SHP77 (cell line): ENCODE measurements around the gene VAMP1.
"Not testable (repeated sequence)": the region's sequence is repeated elsewhere in the genome, so short reads cannot be mapped to it uniquely, and the experiment has no call there.

Source experiments
- DNase-seq, 2 experiments: peaks; one replicate each; lab custom pipeline; 2025; lab: John Stamatoyannopoulos, UW

VAMP1 gene, protein sequence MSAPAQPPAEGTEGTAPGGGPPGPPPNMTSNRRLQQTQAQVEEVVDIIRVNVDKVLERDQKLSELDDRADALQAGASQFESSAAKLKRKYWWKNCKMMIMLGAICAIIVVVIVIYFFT

GRCh38 chr12:6470375-6471163, at the start of gene VAMP1:
Gene VAMP1, minus strand, starts transcription at chr12:6470677. Its CDS starts 146 bp downstream, at chr12:6470531.
- DNase-seq, result peak; percentile 90 to 95

DNA sequence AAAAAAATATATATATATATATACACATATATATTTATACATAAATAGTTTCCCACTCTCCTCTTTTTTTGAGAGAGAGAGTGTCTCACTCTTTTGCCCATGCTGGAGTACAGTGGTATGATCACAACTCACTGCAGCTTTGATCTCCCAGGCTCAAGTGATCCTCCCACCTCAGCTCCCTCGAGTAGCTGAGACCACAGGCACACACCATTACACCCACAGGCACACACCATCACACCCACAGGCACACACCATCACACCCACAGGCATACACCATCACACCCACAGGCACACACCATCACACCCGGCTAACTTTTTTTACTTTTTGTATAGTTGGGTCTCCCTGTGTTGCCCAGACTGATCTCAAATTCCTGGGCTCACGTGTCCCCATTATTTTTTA, 49.7 kb upstream of the VAMP1 start:
- no peak for DNase-seq

- no peak for DNase-seq
These were observed 37.6 kb upstream of the VAMP1 start for GRCh38 chr12:6508087-6508486.

GRCh38 chr12:6507102-6507998, 36.9 kb upstream of the VAMP1 start:
- DNase-seq, result no peak

DNA sequence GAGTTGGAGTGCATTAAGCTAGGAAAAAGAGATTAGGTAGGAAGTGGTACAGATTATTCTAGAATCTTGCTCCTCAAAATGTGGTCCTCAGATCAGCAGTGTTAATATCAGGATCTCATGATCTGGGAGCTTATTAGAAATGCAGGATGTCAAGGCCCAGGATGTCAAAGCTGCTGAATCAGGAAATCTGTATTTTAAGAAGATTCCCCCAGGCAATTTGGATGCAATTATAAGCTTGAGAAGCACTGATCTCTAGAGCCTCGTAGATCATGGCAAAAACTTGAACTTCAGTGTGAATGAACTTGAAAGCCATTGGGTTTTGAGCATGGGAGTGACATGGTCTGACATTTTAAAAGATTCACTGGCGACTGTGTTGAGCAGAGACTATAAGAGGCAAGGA, 30.0 kb upstream of the VAMP1 start:
- DNase-seq, result no peak

GRCh38 chr12:6497291-6497690, 26.8 kb upstream of the VAMP1 start:
- not testable (repeated sequence) for DNase-seq

GRCh38 chr12:6494968-6495367, 24.5 kb upstream of the VAMP1 start:
- DNase-seq, result no peak

DNA sequence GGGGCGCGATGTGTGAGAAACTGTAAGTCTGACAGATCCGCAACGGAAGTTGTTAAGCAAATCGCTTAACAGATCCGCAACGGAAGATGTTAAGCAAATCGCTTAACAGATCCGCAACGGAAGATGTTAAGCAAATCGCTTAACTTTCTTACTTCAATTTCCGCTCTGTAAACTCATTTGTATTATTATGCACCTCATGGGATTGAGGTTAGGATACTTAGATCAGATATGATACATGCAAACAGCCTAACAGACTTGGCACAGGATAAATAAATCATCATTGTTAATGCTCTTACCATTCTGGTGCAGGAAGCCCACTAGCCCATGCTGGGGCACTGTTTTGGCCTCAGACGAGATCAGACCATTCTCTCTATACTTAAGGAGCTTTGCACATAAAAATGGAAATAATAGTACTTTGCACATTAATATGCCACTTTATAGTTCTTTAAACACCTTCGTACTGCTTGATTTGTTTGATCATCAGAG, 23.8 kb upstream of the VAMP1 start:
- no peak for DNase-seq

GRCh38 chr12:6493497-6494257, 23.2 kb upstream of the VAMP1 start, which contains the start of gene NCAPD2:
Gene NCAPD2, plus strand, starts transcription at chr12:6494102. Its CDS starts 997 bp downstream, at chr12:6495099.
- peak; percentile 76 to 87 for DNase-seq

GRCh38 chr12:6492838-6493496, 22.5 kb upstream of the VAMP1 start, which contains the start of gene MRPL51:
Gene MRPL51, minus strand, starts transcription at chr12:6493262. Its CDS starts 126 bp downstream, at chr12:6493136.
- DNase-seq, result peak; percentile 58 to 84

DNA sequence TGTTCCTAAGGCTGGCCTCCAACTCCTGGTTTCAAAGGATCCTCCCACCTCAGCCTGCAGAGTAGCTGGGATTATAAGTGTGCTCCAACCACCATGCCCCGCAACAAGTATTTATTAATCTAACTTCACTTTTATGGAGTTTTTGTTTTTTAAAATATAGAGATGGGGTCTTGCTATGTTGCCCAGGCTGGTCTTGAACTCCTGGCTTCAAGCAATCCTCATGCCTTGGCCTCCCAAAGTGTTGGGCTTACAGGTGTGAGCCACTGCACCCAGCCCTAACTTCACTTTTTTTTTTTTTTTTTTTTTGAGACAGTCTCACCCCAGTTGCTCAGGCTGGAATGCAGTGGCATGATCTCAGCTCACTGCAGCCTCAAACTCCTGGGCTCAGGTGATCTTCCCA, 20.2 kb upstream of the VAMP1 start:
- not testable (repeated sequence) for DNase-seq

DNA sequence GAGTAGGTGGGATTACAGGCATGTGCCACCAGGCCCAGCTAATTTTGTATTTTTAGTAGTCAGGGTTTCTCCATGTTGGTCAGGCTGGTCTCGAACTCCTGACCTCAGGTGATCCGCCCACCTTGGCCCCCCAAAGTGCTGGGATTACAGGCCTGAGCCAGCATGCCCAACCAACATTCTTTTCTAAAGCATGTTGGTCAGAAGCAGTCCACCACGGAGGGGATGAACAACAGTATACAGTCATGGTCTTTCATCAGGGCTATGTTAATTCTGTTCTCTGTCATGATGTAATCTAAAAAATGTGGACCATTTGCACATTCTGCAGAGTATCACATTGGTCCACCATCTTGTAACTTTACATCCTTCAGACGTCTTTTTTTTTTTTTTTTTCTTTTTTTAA, 19.0 kb upstream of the VAMP1 start:
- DNase-seq, result no peak

DNA sequence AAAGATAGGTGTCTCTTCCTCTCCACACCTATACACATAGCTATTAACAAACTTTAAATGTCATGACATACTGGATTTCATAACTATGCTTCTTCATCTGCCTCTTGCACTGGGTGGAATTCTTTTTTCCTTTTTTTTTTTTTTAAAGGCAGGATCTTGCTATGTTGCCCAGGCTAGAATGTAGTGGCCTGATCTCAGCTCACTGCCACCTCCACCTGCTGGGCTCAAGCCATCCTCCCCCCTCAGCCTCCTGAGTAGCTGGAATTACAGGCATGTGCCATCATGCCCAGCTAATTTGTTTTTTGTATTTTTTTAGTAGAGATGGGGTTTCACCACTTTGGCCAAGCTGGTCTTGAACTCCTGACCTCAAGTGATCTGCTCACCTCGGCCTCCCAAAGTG, 17.8 kb upstream of the VAMP1 start:
- no peak for DNase-seq

DNA sequence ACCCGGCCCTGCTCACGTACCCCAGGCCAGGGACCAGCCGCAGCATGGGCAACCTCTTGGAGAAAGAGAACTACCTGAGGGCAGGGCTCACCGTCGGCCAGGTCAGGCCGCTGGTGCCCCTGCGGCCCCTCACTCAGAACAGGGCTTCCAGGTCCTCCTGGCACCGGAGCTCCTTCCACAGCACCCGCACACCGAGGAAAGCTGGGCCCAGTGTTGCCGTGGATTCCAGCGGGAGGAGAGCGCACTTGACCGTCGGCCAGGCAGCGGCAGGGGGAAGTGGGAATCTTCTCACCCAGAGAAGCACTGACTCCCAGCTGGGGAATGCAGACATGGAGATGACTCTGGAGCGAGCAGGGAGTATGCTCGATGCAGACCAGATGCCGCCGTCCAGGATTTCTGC, 7.9 kb upstream of the VAMP1 start:
- no peak for DNase-seq

DNA sequence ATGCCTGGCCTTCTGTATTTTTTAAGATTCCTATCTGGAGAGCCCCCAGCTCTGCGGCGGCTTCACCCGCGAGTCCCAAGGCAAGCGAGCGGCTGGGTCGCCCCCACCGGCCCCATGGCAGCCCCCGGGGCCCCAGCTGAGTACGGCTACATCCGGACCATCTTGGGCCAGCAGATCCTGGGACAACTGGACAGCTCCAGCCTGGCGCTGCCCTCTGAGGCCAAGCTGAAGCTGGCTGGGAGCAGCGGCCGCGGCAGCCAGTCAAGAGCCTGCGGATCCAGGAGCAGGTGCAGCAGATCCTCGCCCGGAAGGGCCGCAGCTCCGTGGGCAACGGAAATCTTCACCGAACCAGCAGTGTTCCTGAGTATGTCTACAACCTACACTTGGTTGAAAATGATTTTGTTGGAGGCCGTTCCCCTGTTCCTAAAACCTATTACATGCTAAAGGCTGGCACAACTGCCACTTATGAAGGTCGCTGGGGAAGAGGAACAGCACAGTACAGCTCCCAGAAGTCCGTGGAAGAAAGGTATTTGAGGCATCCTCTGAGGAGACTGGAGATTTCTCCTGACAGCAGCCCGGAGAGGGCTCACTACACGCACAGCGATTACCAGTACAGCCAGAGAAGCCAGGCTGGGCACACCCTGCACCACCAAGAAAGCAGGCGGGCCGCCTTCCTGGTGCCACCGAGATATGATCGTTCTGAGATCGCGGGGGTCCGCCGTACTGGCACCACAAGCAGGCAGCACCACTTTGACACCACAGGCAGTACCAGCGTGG, 7.3 kb upstream of the VAMP1 start:
- peak; percentile 1 to 8 for DNase-seq

DNA sequence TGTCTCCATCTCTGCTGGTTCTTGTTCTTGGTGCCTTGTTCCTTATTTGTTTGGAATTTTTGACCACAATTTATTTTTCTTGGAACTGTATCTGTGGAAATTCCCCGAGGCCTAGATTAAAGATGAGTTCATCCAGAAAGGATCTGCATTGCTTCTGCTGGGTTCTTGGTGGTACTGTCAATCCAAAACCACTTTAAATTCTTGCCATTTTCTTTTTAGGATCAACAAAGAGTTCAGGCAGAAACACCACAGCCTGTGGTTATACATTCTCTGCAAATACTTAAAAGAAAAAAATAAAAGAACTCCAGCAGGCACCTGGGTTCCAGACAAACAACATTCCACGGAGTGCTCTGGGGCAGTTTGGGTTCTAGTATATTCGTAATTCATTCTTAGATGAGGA, 6.0 kb upstream of the VAMP1 start:
- DNase-seq, result no peak

DNA sequence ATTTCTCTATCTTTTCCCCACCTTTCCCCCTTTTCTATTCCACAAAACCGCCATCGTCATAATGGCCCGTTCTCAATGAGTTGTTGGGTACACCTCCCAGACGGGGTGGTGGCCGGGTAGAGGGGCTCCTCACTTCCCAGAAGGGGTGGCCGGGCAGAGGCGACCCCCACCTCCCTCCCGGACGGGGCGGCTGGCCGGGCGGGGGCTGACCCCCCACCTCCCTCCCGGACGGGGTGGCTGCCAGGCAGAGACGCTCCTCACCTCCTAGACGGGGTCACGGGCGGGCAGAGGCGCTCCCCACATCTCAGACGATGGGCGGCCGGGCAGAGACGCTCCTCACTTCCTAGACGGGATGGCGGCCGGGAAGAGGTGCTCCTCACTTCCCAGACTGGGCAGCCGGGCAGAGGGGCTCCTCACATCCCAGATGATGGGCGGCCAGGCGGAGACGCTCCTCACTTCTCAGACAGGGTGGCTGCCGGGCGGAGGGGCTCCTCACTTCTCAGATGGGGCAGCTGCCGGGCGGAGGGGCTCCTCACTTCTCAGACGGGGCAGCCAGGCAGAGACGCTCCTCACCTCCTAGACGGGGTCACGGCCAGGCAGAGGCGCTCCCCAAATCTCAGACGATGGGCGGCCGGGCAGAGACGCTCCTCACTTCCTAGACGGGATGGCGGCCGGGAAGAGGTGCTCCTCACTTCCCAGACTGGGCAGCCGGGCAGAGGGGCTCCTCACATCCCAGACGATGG, 4.9 kb upstream of the VAMP1 start:
- DNase-seq, result not testable (repeated sequence)

- no peak for DNase-seq
These were observed 2.0 kb upstream of the VAMP1 start for GRCh38 chr12:6472491-6472890.

- DNase-seq, result no peak
These were observed 1.5 kb upstream of the VAMP1 start for GRCh38 chr12:6471989-6472360.
